ENCODE data around the gene RPL7A.
"Not testable (repeated sequence)": the region's sequence is repeated elsewhere in the genome, so short reads cannot be mapped to it uniquely, and the experiment has no call there.

The RPL7A gene

DNA sequence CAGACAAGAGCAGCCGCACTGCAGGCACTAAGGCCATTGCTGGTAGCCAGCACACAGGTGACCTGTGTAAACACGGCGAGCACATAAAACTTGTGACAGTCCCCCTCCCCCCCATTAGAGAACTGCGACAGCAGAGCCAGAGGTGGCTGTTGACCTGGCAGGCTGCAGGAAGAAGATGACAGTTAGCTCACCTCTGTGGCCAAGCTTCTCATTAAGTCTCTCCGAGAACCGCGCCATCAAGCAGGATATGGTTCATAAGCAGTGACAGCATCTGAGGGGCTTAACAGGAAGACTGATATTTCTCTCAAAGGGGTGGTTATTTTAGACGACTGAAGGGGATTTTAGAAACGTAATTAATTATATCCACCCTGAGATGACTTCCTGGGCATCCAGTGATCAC, 22.7 kb downstream of the RPL7A start:
- no peak for DNase-seq

DNA sequence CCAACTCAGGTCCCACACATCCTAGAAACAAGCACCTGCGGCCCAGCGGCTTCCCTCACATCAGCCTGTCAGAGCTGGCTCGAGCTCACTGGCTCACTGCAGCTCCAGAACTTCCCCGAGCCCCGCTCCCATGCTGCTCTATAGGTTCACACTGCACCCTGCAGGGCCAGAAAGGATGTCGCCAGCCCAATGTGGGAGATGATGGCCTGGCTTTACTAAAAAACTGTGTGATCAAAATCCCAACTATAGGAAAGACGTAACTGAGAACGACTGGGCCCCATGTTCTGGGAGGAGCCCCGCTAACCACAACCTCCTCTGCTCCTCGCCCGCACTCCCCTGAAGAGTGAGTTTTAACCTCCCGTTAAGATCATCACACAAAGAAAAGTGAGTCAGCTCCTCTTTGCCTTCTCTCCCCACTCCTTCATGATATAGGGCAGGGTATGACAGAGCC, 23.3 kb downstream of the RPL7A start:
- no peak for DNase-seq

DNA sequence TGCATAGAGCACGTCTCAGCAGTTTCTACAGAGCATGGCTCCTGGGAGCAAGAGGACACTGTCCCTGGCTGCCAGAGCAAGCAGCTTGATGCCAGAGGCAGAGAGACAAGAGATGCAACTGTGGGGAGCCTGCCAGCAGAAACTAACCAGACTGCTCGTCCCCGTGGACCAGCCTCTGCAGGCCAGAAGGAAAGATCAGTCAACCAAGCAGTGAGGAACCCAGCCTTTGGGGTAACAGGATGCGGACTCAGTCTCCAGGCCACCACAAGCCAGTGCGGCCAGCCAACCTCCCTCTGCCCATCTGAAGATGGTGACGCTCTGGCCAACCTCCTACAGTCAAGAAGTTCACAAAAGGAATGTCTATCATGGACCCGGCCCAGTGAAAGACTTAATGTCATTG, 24.1 kb downstream of the RPL7A start:
- no peak for DNase-seq

DNA sequence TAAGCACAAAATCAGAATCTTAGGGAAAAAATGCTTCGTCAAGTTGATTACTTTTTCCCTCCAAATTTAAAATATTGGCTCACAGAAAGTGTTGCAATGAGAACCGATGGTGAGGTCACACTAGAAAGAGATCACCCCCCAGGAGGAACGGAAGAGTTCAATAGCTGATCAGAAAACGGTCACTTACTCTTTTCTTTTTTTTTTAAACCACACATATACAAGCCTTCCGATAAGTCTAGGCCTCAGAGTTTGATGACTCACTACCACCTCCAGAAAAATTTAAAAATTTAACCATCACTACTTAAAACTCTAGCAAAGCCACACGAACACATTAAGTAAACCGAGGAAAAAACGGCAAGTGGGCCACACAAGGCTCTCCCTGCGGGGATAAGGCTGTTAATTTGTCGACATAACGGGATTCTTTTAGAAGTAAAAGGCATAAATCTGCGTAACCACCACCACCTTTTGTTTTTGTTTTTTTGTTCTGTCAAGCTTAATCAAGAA, 26.6 kb downstream of the RPL7A start:
- no peak for DNase-seq

DNA sequence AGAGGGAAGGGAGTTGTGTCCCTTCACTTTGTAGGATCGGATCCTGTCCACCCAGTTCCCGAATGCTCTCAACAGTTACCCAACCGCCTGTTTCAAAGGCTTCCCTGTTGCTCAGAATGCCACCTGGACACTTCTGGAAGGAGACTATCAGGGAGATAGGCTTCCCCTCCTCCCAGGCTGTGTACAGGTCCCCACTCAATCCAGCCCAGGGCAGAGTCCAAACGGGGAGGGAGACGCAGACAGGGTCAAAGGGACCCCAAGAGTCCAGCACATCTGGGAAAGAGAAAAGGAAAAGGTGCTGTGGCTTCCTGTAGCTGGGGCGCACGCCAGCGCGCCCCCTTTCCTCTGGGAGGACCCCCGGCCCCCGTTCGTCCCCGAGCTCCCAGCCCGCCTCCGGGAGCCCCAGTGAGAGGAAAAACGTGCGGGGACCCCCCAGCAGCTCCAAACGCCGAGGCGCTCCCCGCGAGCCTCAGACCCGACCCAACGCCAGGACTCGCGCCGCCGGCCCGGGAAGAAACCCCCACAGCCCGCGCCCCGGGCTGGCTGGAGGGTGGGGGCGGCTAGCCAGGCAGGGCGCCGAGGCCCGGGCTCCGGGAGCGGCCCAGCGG, 27.2 kb downstream of the RPL7A start:
- DNase-seq = peak; percentile 48

DNA sequence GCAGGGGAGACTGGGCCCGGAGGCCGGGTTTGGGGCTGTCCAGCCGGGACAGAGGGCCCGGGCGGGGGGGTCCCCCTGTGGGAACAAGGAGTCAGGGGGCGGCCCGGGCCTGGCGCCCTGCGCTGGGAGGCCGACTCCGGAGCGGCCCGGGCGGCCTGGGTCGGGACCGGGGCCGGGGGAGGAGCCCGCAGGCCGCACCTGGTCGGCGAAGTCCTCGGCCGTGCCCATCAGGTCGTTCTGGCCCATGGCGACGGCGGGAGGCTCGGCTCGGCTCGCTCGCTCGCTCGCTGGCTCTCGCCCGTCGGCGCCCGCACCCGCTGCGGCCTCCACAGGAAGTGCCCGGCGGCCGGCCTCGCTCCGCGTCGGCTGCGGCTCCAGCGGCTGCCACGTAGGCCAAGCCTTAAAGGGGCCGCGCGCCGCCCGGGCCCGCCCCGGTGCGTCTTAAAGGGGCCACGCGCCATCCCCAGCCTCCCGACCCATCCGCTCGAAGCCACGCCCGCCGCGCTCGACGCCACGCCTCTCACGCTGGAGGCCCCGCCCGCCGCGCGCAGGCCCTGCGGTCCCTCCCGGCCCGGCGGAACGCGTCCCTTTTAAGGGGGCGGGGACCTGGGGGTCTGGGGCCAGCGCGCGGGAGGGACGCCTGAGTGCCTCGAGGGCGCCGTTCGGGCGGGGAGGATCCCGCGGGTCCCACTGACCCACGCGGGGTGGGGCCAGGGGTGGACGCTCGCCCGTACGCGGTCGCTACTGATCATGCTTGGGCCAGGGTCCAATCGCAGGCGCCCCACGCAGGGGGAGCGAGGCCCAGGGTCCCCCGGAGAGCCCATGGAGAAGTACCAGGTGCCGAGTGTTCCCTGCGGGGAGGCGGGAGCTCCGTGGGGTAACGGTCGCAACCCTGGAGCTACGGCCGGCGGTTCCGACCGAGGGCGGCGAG, 28.0 kb downstream of the RPL7A start, which contains the start of the genes STKLD1 and SURF4:
Gene STKLD1, plus strand, starts transcription at position 643 of the 931 bp plus-strand sequence. Its CDS starts 108 bp downstream, at position 751.
Gene SURF4, minus strand, starts transcription at position 337 of the 931 bp plus-strand sequence. Its CDS starts 91 bp downstream, at position 246.
- peak; percentile 97 for DNase-seq

DNA sequence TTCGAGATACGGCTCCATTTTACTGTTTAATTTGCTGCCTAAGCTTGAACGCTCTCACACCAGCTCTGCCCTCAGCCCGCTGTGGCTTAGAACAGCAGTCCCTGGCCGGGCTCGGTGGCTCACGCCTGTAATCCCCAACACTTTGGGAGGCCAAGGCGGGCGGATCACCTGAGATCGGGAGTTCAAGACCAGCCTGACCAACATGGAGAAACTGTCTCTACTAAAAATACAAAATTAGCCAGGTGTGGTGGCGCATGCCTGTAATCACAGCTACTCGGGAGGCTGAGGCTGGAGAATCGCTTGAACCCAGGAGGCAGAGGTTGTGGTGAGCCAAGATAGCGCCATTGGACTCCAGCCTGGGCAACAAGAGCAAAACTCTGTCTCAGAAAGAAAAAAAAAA, 29.3 kb downstream of the RPL7A start:
- peak; percentile 11 for DNase-seq

DNA sequence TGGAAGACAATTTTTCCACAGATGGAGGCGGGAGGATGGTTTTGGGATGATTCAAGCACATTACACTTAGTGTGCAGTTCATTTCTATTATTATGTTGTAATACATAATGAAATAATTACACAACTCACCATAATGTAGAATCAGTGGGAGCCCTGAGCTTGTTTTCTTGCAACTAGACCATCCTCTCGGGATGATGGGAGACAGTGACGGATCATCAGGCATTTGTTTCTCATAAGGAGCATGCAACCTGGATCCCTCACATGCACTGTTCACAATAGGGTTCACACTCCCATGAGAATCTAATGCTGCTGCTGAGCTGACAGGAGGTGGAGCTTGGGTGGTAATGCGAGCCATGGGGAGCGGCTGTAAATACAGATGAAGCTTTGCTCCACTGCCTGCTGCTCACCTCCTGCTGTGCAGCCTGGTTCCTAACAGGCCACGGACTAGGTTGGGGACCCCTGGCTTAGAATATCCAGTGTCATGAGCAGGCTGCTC, 29.8 kb downstream of the RPL7A start:
- peak; percentile 78 for DNase-seq

DNA sequence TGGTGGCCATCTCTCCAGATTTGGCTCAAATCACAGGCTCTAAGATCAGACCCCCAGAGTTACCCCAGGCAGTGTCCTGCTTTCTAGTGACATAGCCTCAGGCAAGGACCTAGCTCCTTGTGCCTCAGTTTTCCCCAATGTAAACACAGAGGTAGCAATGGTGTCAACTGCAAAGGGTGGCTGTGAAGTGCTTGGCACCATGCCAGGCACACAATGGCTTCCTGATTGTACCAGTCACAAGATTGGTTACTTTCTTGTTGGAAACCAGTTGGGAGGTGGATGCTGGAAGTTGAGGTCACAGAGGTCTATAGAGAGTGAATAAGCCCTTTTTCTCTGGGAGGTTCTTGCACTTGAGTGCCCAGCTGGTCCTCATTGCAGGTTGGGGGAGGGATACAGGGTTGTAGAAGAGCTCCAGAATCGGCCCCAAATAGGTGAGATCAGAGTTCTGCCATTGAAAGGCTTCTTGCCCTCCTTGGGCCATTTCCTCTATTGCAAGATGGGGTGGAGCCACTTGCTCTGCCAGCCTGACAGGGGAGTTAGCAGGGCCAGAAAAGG, 30.5 kb downstream of the RPL7A start:
- no peak for DNase-seq

DNA sequence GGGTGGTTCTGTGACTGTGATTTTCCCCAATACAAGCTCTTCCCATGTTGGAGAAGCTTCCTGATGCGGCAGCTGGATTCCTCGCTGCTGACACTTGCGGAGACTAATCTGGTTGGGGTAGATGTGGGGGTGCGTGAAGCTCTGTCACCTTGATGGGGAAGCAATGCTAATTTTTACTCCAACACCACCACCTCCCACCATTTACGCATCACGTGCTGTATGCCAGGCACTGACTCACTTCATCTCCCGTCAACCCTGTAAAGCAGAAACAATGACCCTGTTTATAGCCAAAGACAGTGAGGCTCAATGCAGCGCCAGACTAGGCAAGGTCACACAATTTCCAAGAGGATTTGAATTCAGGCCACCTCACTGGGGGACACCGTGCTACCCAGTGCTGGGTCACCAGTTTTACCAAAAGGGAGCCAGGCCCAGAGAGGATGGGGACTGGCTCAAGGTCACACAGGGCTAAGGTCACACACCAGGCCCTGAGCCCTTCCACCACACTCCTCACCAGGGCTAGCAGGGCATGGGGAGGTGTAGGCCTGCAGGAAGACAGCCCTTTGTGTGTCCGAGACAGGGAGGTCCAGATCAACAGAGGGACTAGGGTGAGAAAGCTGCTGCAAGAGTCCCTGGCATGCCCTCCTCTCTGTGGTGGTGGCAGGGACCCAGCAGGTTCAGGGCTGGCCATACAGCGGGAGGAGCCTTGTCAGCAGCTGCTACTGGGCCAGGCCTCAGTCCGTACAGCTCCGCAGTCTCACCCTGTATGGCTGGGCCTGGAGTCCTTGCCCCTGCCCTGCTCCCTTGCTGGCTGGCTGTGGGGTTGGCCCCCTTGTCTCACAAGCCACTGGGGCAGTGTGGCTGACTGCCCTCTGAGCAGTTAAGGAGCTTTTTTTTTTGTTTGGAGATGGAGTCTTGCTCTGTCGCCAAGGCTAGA, 31.4 kb downstream of the RPL7A start:
- no peak for DNase-seq

DNA sequence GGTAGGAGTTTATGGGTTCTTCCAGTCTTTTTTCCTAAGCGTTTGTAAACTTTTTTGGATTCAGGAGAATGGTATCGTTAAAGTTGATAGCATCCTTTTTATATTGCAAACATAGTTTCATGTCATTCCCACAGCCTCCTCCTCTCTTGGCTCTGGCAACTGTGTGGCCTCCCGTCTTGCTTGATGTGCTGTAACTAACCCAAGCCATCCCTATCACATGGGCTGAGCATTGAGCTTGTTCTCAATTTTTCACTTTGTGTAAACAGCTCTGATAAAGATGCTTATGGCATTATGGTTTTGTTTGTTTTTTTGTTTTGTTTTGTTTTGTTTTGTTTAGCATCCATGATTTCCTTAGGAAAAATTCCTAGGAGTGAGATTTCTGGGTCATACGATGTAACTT, 32.7 kb downstream of the RPL7A start:
- DNase-seq = no peak

DNA sequence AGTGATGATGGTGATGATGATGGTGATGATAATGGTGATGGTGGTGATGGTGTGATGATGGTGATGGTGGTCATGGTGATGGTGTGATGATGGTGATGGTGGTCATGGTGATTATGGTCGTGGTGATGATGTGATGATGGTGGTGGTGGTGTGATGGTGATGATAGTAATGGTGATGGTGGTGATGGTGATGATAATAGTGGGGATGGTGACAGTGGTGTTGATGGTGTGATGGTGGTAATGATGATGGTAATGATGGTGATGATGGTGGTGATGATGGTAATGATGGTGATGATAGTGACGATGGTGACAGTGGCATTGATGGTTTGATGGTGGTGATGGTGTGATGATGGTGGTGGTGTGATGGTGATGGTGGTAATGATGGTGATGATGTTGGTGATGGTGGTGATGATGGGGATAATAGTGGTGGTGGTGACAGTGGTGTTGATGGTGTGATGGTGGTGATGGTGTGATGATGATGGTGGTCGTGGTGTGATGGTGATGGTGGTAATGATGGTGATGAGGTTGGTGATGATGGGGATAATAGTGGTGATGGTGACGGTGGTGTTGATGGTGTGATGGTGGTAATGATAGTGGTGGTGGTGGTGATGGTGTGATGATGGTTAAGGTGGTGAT, 34.6 kb downstream of the RPL7A start:
- DNase-seq = no peak

DNA sequence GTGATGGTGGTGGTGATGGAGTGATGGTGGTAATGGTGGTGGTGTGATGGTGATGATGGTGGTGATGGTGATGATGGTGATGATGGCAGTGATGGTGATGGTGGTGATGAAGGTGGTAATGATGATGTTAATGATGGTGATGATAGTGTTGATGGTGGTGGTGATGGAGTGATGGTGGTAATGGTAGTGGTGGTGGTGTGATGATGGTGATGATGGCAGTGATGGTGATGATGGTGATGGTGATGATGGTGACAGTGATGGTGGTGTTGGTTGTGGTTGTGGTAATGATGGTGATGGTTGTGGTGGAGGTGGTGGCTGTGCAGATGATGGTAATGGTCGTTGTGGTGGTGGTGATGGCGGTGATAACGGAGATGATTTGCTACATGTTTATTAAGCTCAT, 35.4 kb downstream of the RPL7A start:
- no peak for DNase-seq

DNA sequence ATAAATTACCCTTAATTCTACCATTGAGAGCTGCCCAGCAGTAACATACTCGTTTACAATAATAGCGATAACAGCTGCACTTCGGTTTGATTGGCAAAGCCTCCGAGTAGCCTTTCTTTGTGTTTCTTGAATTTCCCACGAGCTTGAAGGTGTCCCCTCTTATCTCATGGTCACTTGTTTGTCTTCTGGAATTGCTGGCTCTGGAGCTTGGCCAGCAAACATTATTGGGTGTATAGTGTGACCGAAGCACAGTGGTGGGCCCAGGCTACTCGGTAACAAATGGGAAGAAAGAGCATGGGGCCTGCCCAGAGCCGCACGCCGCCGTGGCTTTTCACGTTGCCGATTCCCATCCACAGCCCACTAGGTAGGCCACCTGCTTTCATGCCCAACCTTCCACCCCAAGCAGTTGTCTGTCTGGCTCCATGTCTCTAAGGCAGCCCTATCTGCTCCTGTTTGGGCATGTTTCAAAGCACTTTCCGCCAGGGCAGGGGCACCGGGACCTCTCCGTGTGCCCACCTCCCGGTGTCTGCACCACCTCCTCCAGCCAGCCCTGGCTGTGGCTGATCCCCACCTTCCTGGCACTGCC, 36.8 kb downstream of the RPL7A start:
- DNase-seq = no peak

DNA sequence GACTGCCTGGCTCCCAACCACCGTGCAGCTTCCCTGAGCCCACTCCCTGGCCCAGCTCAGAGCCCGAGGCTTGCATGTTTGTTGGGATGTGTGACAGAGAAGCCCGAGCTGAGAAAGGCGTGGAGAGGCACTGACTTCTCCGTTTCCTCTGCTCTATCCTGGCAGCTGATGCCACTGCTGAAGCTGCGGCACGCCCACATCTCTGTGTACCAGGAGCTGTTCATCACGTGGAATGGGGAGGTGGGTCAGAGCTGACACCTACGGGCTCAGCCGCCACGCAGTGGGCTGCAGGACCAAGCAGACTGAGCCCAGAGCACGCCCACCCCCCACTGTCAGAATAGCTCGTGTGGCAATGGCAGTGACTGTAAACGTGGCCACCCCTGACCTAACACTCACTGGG, 37.4 kb downstream of the RPL7A start:
- DNase-seq = no peak

DNA sequence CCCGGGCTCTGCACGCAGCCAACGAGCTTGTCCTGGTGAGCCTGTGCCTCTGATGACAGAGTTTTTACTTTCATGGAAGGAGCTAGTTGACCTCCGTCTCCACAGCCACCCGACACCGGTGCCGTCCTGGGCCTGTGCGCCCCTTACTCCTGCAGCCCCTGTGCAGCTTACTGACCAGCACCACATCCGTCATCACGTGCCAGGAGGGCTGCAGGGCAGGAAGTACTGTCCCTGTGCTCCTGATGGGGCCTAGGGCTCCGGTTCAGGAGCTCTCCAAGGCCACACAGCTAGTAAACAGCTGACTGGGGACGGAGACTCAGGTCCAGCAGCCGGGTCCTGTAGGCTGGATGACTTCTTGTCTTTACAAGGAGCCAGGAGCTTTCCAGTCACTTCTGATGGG, 38.3 kb downstream of the RPL7A start:
- DNase-seq = no peak

DNA sequence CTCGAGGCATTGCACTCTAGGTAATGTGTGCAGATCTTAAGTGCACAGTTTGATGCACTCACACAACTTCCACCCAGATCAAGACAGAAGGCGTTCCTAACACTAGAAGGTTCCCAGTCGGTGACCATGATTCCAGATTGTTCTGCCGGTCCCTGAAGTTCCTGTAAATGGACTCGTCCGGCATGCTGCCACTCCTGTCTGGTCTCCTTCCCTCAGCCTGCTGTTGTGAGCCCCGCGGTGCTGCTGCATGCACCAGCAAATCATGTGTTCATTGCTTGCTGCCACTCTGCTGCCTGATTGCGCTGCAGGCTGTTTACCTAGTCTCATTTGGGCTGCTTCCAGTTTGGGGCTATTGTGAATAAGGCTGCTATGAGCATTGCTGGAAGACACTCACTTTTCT, 39.7 kb downstream of the RPL7A start:
- no peak for DNase-seq

DNA sequence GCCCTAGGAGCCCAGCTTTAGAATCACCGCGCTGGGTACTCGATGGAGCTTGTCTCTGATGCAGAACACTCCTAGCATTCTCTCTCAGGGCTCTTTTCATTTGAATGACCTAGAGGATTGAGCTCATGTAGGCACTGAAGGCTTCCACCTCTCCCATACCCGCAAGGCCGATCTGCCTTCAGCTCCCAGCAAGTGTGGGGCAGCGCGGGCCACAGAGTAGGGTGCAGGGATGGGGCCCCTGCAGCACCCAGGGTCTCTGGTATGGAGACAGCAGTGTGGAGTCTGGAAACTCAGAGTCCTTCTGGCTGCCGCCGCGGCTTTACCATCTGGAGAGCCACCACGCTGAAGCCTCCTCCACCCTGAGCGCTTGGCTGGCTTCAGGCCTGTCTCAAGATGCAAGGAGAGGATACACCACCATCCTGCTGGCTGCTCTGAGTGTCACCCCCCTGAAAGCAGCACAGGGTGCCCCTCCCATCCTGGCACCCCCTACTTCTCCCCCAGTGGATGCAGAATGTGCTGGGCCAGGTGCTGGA, 41.1 kb downstream of the RPL7A start:
- DNase-seq = no peak

DNA sequence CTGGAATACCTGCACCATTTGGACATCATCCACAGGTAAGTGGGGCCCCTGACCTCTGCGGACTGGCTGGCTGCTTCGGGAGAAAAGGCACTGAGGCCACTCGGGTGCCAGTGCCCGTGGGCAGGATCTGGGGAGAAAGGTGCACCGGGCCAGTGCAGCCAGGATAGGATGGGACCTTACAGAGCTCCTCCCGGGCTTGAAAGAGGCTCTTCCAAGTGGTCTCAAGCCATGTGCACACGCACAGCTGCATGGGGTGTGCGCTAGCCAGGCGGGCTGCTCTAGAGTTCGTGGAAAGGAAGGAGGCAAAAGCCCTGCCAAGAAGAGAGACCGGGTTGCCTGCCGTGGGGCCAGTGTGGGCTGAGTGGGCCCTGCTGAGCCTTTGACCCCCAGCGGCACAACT, 41.5 kb downstream of the RPL7A start:
- DNase-seq = no peak

DNA sequence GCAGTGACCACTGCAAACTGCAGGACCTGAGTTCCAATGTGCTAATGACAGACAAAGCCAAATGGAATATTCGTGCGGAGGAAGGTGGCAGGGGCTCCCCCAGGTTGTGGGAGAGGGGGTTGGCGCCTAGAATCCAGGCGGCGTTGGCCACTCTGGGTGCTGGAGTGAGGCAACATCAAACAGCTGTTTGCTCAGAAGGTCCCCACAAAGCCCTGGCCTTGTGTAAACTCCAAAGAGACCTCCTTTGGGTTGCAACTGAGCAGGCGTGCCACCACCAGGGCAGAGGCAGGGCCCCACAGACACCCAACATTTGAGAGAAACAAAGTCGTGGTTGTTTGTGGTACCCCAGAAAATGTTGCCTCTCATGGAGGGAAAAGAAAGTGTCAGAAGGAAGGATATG, 42.7 kb downstream of the RPL7A start:
- no peak for DNase-seq

DNA sequence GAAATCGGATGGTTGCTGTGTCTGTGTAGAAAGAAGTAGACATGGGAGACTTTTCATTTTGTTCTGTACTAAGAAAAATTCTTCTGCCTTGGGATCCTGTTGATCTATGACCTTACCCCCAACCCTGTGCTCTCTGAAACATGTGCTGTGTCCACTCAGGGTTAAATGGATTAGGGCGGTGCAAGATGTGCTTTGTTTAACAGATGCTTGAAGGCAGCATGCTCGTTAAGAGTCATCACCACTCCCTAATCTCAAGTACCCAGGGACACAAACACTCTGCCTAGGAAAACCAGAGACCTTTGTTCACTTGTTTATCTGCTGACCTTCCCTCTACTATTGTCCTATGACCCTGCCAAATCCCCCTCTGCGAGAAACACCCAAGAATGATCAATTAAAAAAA, 43.4 kb downstream of the RPL7A start:
- not testable (repeated sequence) for DNase-seq
